Vagina (tissue), 2 donors: ENCODE measurements around the gene ALDH18A1.

Source experiments
- CTCF ChIP-seq, 3 experiments: fragments of 450-650 bp in 2 of 3; fragments of 200-600 bp in 1 of 3; sonication (generic) in 1 of 3; IDR thresholded peaks; one replicate each; pipeline ENCODE4 v1.5.1; 2017 to 2019; ENCODE audit warnings: antibody characterized with exemption in 3 of 3, mild to moderate bottlenecking in 2 of 3, moderate library complexity in 2 of 3
- POLR2A ChIP-seq, 2 donors: fragments of 450-650 bp; IDR thresholded peaks; one replicate each; pipeline ENCODE4 v1.6.1; 2017; ENCODE audit warnings: antibody characterized with exemption in 2 of 2, mild to moderate bottlenecking in 2 of 2, moderate library complexity in 2 of 2

- TF ChIP-seq CTCF (IDR thresholded peaks at IDR 0.05) (no peak), POLR2A (IDR thresholded peaks at IDR 0.05) (no peak)
Measured at GRCh38 chr10:95579292-95579691, 77.2 kb downstream of the ALDH18A1 start.
